GM23248 (cell line): ENCODE data around the gene JCAD.

ENCODE experiments used
- EZH2 ChIP-seq: fragments of 200-600 bp; sonication (generic); IDR thresholded peaks from 2 replicates; pipeline ENCODE4 v1.6.1; 2018; ENCODE audit warnings: antibody characterized with exemption, mild to moderate bottlenecking; ENCODE audit not compliant: insufficient read depth, poor library complexity, severe bottlenecking
- EZH2phosphoT487 ChIP-seq: fragments of 200-600 bp; sonication (generic); IDR thresholded peaks from 2 replicates; pipeline ENCODE4 v1.6.1; 2018; ENCODE audit warnings: antibody characterized with exemption, moderate library complexity, mild to moderate bottlenecking, low read depth; ENCODE audit not compliant: insufficient read depth

- TF ChIP-seq EZH2 (no peak), EZH2phosphoT487 (no peak)
These were observed 2.5 kb downstream of the JCAD start for GRCh38 chr10:30056767-30057355.
